Loucy (cell line): ENCODE results near the gene PARP3.

Experiments used
- H2AFZ ChIP-seq: fragments of 200-600 bp; sonication (generic); 2 replicates; pipeline ENCODE4 v1.6.0; 2016; ENCODE audit warnings: antibody characterized with exemption, mild to moderate bottlenecking, low read length, moderate library complexity
- H3F3A ChIP-seq: fragments of 200-600 bp; 2 replicates; pipeline ENCODE4 v1.6.0; 2016; ENCODE audit warnings: antibody characterized with exemption, low read depth, mild to moderate bottlenecking
- H3K27me3 ChIP-seq: fragments of 200-600 bp; sonication (generic); 2 replicates; pipeline ENCODE4 v1.6.1; 2014; ENCODE audit warnings: low read length, mild to moderate bottlenecking; ENCODE audit not compliant: insufficient read depth, poor library complexity, severe bottlenecking
- H3K36me3 ChIP-seq: fragments of 200-600 bp; sonication (generic); 2 replicates; pipeline ENCODE4 v1.6.1; 2016; ENCODE audit warnings: low read length; ENCODE audit not compliant: insufficient read depth
- H3K4me1 ChIP-seq: fragments of 200-600 bp; sonication (generic); 2 replicates; pipeline ENCODE4 v1.5.1; 2014; ENCODE audit warnings: low read length, mild to moderate bottlenecking; ENCODE audit not compliant: insufficient read depth, poor library complexity, severe bottlenecking
- H3K4me2 ChIP-seq: fragments of 200-600 bp; sonication (generic); 2 replicates; pipeline ENCODE4 v1.6.0; 2014; ENCODE audit warnings: antibody characterized with exemption, low read length, low read depth, mild to moderate bottlenecking; ENCODE audit not compliant: poor library complexity, severe bottlenecking
- H3K4me3 ChIP-seq: fragments of 200-600 bp; sonication (generic); 2 replicates; pipeline ENCODE4 v1.5.1; 2014; ENCODE audit warnings: low read length, mild to moderate bottlenecking, mixed read lengths; ENCODE audit not compliant: poor library complexity, severe bottlenecking
- H3K79me2 ChIP-seq: fragments of 200-600 bp; sonication (generic); 2 replicates; pipeline ENCODE4 v1.6.1; 2014; ENCODE audit warnings: low read length; ENCODE audit not compliant: insufficient read depth
- H3K9ac ChIP-seq: fragments of 200-600 bp; sonication (generic); 2 replicates; pipeline ENCODE4 v1.6.0; 2014; ENCODE audit warnings: mild to moderate bottlenecking, low read depth, low read length, moderate library complexity; ENCODE audit not compliant: poor library complexity, severe bottlenecking
- H3K9me2 ChIP-seq: fragments of 200-600 bp; sonication (generic); replicated peaks from 2 replicates; pipeline ENCODE4 v1.6.1; 2016; ENCODE audit warnings: low read depth, low read length, mixed read lengths
- H3K9me3 ChIP-seq: fragments of 200-600 bp; sonication (generic); 2 replicates; pipeline ENCODE4 v1.6.1; 2014; ENCODE audit warnings: mild to moderate bottlenecking, antibody characterized with exemption, low read length, low read depth; ENCODE audit not compliant: insufficient read depth
- H4K20me1 ChIP-seq: fragments of 200-600 bp; sonication (generic); 2 replicates; pipeline ENCODE4 v1.6.0; 2014; ENCODE audit warnings: antibody characterized with exemption, low read length, mild to moderate bottlenecking; ENCODE audit not compliant: insufficient read depth, poor library complexity, severe bottlenecking
- CTCF ChIP-seq: fragments of 200-600 bp; sonication (generic); conservative IDR thresholded peaks from 2 replicates; pipeline ENCODE4 v1.5.1; 2014; ENCODE audit warnings: mild to moderate bottlenecking, antibody characterized with exemption, low read length
- EZH2phosphoT487 ChIP-seq: fragments of 200-600 bp; IDR thresholded peaks from 2 replicates; pipeline ENCODE4 v1.6.1; 2018; ENCODE audit warnings: antibody characterized with exemption, mild to moderate bottlenecking, moderate library complexity, borderline replicate concordance

PARP3 gene

DNA sequence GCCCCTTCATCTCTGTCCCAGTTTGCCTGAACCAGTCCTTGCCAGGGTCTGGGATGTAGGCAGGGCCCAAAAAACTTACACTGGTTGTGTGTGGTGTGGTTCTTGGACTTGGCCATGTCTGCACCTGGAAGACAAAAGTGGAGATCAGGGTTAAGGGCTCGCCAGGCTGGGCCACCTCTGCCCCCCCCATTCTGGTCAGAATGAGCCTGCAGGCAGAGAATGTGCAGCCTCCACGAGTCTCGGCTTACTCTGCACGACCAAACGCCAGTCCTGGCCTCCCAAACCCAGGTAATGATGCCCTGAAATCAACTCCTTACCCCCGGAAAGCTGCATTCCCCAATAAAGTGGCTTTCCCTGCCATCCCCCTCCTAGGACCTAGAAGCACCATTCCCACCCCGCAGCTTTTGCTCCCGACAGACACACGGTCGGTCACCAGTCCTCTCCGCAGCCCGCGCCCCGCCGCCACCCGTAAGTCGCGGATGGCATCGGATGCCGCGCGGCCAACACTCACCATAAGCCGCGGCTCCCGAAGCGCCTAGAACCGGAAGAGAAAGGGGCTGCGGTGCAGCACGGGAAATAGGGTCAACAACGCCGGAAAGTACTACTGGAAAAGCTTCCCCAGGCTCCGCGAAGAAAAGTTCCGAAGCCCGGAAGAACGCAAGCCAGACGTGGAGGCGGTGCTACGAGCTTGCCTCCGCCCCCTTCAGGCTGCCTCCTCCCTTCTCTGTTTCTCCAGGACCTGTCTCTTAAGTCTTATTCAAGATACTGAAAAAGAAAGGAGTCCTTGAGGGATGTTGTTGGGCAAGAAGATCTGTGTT is 53.4 kb downstream of the PARP3 start, which contains the start of gene RPL29:
RPL29 (minus strand) TSS at position 550 of the 818 bp plus-strand sequence; CDS start at position 116, 434 bp downstream.
- no peaks in the 10 kb centered on the region for H3F3A ChIP-seq
- no peaks in the 10 kb centered on the region for H3K9me3 ChIP-seq
- H3K79me2 ChIP-seq, result peaks cover 46% of the 10 kb centered on the region
- no peaks in the 10 kb centered on the region for H3K9me2 ChIP-seq
- peaks cover 10% of the 10 kb centered on the region for H3K27me3 ChIP-seq
- no peak for TF ChIP-seq EZH2phosphoT487
- no peak for TF ChIP-seq CTCF
- peaks cover 43% of the 10 kb centered on the region for H4K20me1 ChIP-seq
- peak within 1 kb of the TSS; percentile 99 for H3K9ac ChIP-seq
- peaks cover 28% of the 10 kb centered on the region for H3K4me1 ChIP-seq
- peak within 1 kb of the TSS; percentile 98 for H3K4me3 ChIP-seq
- peak within 1 kb of the TSS; percentile 73; the same call in 1 of the 2 replicates for H2AFZ ChIP-seq
- H3K4me2 ChIP-seq, result peak within 1 kb of the TSS; percentile 100
- H3K36me3 ChIP-seq, result peaks cover 28% of the 10 kb centered on the region; the same call in 1 of the 2 replicates

GRCh38 chr3:51997172-51997571 is 55.0 kb downstream of the PARP3 start:
- no peaks in the 10 kb centered on the region for H3F3A ChIP-seq
- H3K27me3 ChIP-seq, result peaks cover 10% of the 10 kb centered on the region
- peaks cover 21% of the 10 kb centered on the region for H3K4me1 ChIP-seq
- no peak overlapping the region for H2AFZ ChIP-seq
- H3K4me2 ChIP-seq, result no peak overlapping the region
- no peaks in the 10 kb centered on the region for H3K9me3 ChIP-seq
- peaks cover 36% of the 10 kb centered on the region for H3K79me2 ChIP-seq
- TF ChIP-seq CTCF, result no peak
- TF ChIP-seq EZH2phosphoT487, result no peak
- no peaks in the 10 kb centered on the region for H3K9me2 ChIP-seq
- peaks cover 33% of the 10 kb centered on the region for H4K20me1 ChIP-seq
- H3K9ac ChIP-seq, result no peak overlapping the region
- peaks cover 22% of the 10 kb centered on the region; the same call in 1 of the 2 replicates for H3K36me3 ChIP-seq
- no peak overlapping the region for H3K4me3 ChIP-seq

DNA sequence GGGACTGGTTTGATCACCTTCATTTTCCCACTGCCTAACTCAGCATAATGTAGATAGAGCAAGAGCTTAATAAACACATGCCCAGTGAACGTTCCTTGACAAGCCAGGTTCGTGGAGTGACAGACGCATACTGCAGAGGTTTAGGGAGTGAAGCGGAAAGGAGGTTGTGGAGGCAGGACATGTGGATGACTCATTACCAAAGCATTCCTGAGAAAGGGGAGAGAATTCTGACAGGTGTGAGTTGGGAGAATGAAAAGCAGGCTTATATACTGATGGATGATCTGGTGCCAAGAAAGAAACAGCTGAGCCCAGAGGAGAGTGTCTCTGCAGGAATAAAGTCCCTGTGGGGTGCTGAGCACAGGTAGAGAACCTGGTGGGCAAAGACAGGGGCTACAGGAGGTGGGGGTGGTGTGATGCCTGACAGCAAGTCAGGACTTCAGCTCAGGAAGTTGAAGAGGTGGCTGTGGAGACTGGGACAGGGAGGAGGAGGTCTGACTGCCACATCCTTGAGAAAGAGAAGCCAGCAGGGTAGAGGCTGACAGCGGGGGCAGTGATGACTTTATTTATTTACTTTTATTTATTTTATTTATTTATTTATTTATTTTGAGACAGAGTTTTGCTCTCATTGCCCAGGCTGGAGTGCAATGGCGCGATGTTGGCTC is 55.9 kb downstream of the PARP3 start:
- Histone ChIP-seq H3K36me3 (peaks cover 19% of the 10 kb centered on the region; the same call in 1 of the 2 replicates), H3K9ac (no peak overlapping the region), H3K4me3 (no peak overlapping the region)

More for the DNA sequence above, 55.9 kb downstream of the PARP3 start:
- H3K9me3 ChIP-seq, result no peaks in the 10 kb centered on the region
- H2AFZ ChIP-seq, result no peak overlapping the region
- H3K4me2 ChIP-seq, result no peak overlapping the region
- H3K79me2 ChIP-seq, result peaks cover 27% of the 10 kb centered on the region
- peaks cover 10% of the 10 kb centered on the region for H3K27me3 ChIP-seq
- peaks cover 18% of the 10 kb centered on the region for H3K4me1 ChIP-seq
- no peaks in the 10 kb centered on the region for H3F3A ChIP-seq
- H3K9me2 ChIP-seq, result no peaks in the 10 kb centered on the region
- TF ChIP-seq EZH2phosphoT487 (no peak), CTCF (no peak)
- peaks cover 25% of the 10 kb centered on the region for H4K20me1 ChIP-seq
